ENCODE results near the gene SSTR5.

GRCh38 chr16:1029259-1029545, 43.3 kb upstream of the SSTR5 start:
- TF ChIP-seq CTCF (IDR thresholded peaks at IDR 0.05) = no peak
- TF ChIP-seq POLR2A (IDR thresholded peaks at IDR 0.05) = no peak

Data from heart left ventricle (tissue), 13 donors.